Heart right ventricle (tissue), 16 donors: Measurements from ENCODE around the gene PELI2. TPM values are rescaled to one million over a fixed set of nuclear protein-coding genes. Genes with fewer than 3 reads are reported as not detected.

Experiments used
- ATAC-seq, 8 donors: fragments of 200-7000 bp; cut with Tn5 transposase; one replicate each; pipeline ENCODE4 v1.9.1; 2020; ENCODE audit warnings: mild to moderate bottlenecking in 8 of 8, moderate library complexity in 8 of 8, moderate number of reproducible peaks in 1 of 8
- DNase-seq, 2 donors: peaks; one replicate each; pipeline ENCODE4 v3.0.0-alpha.2; 2020
- H3K27ac ChIP-seq, 10 donors: fragments of 200-600 bp; sonication (generic) in 2 of 10; one replicate each; pipeline versions ENCODE4 v1.5.0 to v1.8.0; 2020 to 2022; ENCODE audit warnings: mild to moderate bottlenecking in 3 of 10
- H3K27me3 ChIP-seq, 7 donors: fragments of 200-600 bp; one replicate each; pipeline ENCODE4 v1.8.0; 2021 to 2022; ENCODE audit warnings: mild to moderate bottlenecking in 2 of 7
- H3K36me3 ChIP-seq, 9 donors: fragments of 200-600 bp; sonication (generic) in 1 of 9; one replicate each; pipeline versions ENCODE4 v1.5.0 to v1.8.0; 2020 to 2022; ENCODE audit warnings: mild to moderate bottlenecking in 2 of 9
- H3K4me1 ChIP-seq, 9 donors: fragments of 200-600 bp; sonication (generic) in 1 of 9; one replicate each; pipeline versions ENCODE4 v1.5.0 to v1.8.0; 2020 to 2022; ENCODE audit warnings: mild to moderate bottlenecking in 4 of 9
- H3K4me3 ChIP-seq, 10 donors: fragments of 200-600 bp; sonication (generic) in 2 of 10; one replicate each; pipeline versions ENCODE4 v1.5.0 to v1.8.0; 2020 to 2022; ENCODE audit warnings: mild to moderate bottlenecking in 7 of 10, moderate library complexity in 2 of 10
- H3K9me3 ChIP-seq, 11 donors: fragments of 200-600 bp in 10 of 11; sonication (generic) in 2 of 11; one replicate each; pipeline versions ENCODE4 v1.5.0 to v1.8.0; 2013 to 2022; ENCODE audit warnings: mild to moderate bottlenecking in 2 of 11, control low read depth in 1 of 11, moderate library complexity in 1 of 11
- WGBS, 2 donors: extraction: QIAGEN DNeasy Blood & Tissue Kit; methylation state at CpG; one replicate each; pipeline ENCODE4 v1.1.7; 2013; ENCODE audit warnings: inconsistent platforms in 1 of 2; 5-methylcytosine and 5-hydroxymethylcytosine counted together
- intact Hi-C, 10 donors: fragments of 100-400 bp; cut with DNase I; formaldehyde crosslinking; loops; one replicate each; pipeline versions ENCODE4 v1.11.1 to v1.14.2; 2022
- polyA plus RNA-seq, 2 donors: library from polyadenylated mRNA; stranded (reverse); fragments of 200-250 nt; gene quantifications; one replicate each; pipeline ENCODE4 v1.2.3, GENCODE V29; 2013
- total RNA-seq, 10 donors: library from RNA; stranded (reverse); fragmentation: NEBNext Ultra II Directional in 3 of 10; extraction: Animal tissue kit (Norgen Biotek cat#: 25700) in 3 of 10; gene quantifications; one replicate each; pipeline versions ENCODE4 v1.2.1 to v1.2.4, GENCODE V29; 2021 to 2023
- TF ChIP-seq, protein P1 (sequence below), 9 donors: fragments of 200-600 bp; sonication (generic) in 2 of 9; IDR thresholded peaks; one replicate each; pipeline versions ENCODE4 v1.5.0 to v1.8.0; 2021 to 2022; ENCODE audit warnings: antibody characterized with exemption in 9 of 9, mild to moderate bottlenecking in 5 of 9, moderate library complexity in 1 of 9
- donor health status: Arrhythmogenic right ventricular cardiomyopathy.
- donor health status: ischemic (EF 13 %, LVEDD 7.1; RV severe dilation, severe dysfunction).
- donor health status: healthy with polysubstance abuse.
- donor health status: DM: no; HTN: yes; CAD: no.
- donor health status: DM: no; HTN: no; CAD: no.
- donor health status: ischemic (EF 25% LVEDD 6.9; RV normal size, moderate dysfunction).
- donor health status: ischemic (EF 25% LVEDD 5.7; RV mildly dilated, moderate dysfunction).
- donor health status: healthy.
- donor health status: DM: yes; HTN: yes; CAD: no.
- donor health status: Ischemic cardiomyopathy.
- donor health status: ischemic (EF 35%, LVEDD 5.7; RV mildly dilated, moderate dysfunction).
- donor health status: nonischemic (EF 11% LVEDD 7.7; RV severe dilation, severe dysfunction).
- donor health status: DM: yes; HTN: yes; CAD: no.
- donor health status: PGD.
- donor health status: ischemic (EF 29% LVEDD 5.4; RV normal size, mild dysfunction).
- donor health status: nonischemic (EF 23%, LVEDD 6.1; RV moderate dilation, normal function).

The PELI2 gene
- total and polyA plus RNA-seq, 12 donors, result 0.87 to 4.9 (median 2.0) TPM

DNA sequence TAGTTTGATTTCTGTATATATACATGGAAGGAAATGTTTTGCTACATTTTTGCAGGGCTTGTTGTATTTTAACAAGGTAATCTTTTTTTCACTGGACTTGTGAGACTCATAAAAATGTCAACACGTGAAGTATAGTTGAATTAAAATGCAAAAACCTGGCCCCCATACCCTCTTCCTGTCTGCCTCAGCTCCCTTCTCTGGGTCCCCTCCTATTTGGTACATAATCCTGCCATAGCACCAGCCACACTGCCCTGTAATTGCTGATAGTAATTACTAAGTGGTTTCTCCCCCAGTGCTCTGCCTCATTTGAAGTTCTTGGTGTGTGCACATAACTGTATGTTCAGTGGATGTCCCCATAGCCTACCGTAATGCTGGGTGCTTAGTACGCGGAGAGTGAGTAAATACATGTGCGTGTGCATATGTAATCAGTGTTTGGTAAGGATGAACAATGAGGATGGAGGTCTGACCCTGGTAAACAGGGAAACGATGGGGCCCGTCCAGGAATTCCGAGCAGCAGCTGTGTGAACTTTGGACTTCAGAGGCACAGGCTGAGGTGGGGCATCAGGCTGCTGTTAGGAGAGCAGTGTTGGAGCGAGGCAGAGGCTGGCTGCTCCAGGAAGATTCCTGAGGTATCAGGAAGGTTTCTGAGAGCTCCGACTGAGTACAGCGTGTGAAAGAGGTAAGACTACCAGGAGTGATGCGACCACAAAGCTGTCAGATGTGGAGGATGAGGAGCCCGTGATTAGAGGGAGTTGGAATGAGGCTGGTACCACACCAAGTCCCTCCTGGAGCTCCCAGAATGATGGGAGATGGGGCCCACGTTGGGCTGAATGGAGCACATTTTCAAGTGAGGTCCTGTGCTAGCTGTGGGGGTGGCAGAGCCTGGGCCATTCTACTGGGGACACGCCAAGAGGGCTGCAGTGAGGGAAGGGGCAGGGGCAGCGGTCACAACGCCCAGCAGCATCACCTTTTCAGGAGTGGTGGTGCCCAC is 106.8 kb downstream of the PELI2 start:
- 86 to 93% methylated on average over 17 of the region's 17 CpGs for WGBS, 2 donors
- ATAC-seq, result no peak
- H3K9me3 ChIP-seq, result peaks cover 0 to 3% (median 0%) of the 10 kb centered on the region in 11 donors
- H3K4me1 ChIP-seq, result peaks cover 7 to 31% (median 21%) of the 10 kb centered on the region in 9 donors
- no peak overlapping the region for H3K27ac ChIP-seq
- H3K27me3 ChIP-seq, result no peaks in the 10 kb centered on the region
- intact Hi-C loops, result loop anchor here in 1 of 10 donors (5.0 kb wide), 1 partner anchor 108 kb away; the partner anchor contains the start of gene PELI2
- TF ChIP-seq, protein P1, sequence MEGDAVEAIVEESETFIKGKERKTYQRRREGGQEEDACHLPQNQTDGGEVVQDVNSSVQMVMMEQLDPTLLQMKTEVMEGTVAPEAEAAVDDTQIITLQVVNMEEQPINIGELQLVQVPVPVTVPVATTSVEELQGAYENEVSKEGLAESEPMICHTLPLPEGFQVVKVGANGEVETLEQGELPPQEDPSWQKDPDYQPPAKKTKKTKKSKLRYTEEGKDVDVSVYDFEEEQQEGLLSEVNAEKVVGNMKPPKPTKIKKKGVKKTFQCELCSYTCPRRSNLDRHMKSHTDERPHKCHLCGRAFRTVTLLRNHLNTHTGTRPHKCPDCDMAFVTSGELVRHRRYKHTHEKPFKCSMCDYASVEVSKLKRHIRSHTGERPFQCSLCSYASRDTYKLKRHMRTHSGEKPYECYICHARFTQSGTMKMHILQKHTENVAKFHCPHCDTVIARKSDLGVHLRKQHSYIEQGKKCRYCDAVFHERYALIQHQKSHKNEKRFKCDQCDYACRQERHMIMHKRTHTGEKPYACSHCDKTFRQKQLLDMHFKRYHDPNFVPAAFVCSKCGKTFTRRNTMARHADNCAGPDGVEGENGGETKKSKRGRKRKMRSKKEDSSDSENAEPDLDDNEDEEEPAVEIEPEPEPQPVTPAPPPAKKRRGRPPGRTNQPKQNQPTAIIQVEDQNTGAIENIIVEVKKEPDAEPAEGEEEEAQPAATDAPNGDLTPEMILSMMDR (IDR thresholded peaks at IDR 0.05), result no peak
- no peak overlapping the region for H3K4me3 ChIP-seq
- no peak for DNase-seq
- H3K36me3 ChIP-seq, result no peaks in the 10 kb centered on the region

DNA sequence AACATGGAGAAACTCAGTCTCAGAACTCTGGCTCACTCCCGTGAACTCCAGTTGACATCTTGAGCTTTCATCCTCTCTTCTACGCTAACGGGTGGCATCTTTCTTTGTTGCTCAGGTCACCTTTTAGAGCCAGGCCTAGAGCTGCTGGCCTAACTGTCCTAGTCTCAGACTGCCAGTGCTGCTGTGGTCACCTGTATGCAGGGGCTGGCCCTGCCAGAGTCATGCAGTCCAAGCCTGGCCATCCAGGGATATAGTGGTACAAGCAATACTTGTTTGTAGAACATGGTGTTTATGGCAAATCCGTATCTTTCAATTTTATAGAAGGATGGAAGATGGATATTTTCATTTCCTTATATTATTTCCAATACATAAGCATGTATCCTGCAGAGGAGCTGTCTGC is 117.2 kb downstream of the PELI2 start:
- H3K27me3 ChIP-seq, result no peaks in the 10 kb centered on the region
- no peak for DNase-seq
- peaks cover 0 to 7% (median 0%) of the 10 kb centered on the region in 9 donors for H3K4me1 ChIP-seq
- no peak for ATAC-seq
- TF ChIP-seq, protein P1 (IDR thresholded peaks at IDR 0.05), result no peak
- no peak overlapping the region for H3K4me3 ChIP-seq
- intact Hi-C loops, result no loop called here
- no peak overlapping the region for H3K27ac ChIP-seq
- peaks cover 0 to 12% (median 0%) of the 10 kb centered on the region in 11 donors for H3K9me3 ChIP-seq
- WGBS, 2 donors, result 69 to 95% methylated on average over 4 of the region's 4 CpGs
- H3K36me3 ChIP-seq, result no peaks in the 10 kb centered on the region

DNA sequence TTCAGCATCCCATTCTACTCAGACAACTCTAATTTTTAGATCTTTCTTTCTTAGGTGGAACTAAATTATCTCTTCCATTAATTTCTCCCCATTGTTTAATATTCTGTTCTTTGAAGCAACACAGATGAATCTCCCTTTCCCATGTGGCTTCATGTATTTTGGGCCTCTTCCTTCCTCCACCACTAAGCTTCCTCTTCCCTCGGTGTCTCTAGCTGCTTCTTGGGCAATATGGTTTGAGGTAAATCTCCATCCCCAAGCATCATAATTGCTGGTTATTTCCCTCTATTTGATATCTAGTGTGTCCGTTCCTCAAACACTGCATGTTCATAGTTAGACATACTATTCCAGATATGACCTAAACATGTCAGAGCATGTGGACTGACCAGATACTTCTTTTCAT is 119.2 kb downstream of the PELI2 start:
- Histone ChIP-seq H3K4me3 (no peak overlapping the region), H3K4me1 (peaks cover 0 to 13% (median 0%) of the 10 kb centered on the region in 9 donors), H3K27me3 (no peaks in the 10 kb centered on the region), H3K27ac (no peak overlapping the region), H3K36me3 (no peaks in the 10 kb centered on the region), H3K9me3 (peaks cover 0 to 9% (median 0%) of the 10 kb centered on the region in 11 donors)
- 28 to 75% methylated on average over 2 of the region's 2 CpGs for WGBS, 2 donors
- intact Hi-C loops, result no loop called here
- DNase-seq, result no peak
- TF ChIP-seq, protein P1 (IDR thresholded peaks at IDR 0.05), result no peak
- no peak for ATAC-seq

DNA sequence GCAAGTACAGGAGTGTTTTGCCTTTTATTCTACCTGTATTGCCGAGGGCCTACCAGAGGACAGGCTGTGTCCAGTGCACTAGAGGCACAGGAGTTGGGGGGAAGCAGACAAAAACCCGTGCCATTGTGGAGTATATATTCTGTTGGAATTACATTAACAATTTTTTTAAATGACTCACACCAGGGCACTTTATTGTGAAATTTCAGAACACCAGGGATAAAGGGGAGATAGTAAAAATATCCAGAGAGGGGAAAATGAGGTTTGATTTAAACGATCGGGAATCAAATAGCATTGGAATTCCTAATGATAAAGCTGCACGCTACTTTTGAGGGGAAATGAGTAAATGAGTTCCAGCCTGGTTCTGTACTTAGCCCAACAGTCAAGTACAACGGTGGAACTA is 123.2 kb downstream of the PELI2 start:
- 81 to 96% methylated on average over 6 of the region's 6 CpGs for WGBS, 2 donors
- H3K27me3 ChIP-seq, result no peaks in the 10 kb centered on the region
- peaks cover 0 to 12% (median 0%) of the 10 kb centered on the region in 9 donors for H3K4me1 ChIP-seq
- TF ChIP-seq, protein P1 (IDR thresholded peaks at IDR 0.05), result no peak
- intact Hi-C loops, result loop anchor here in 1 of 10 donors (10.0 kb wide), 1 partner anchor 183 kb away; no protein-coding TSS in a partner anchor
- no peak overlapping the region for H3K4me3 ChIP-seq
- H3K9me3 ChIP-seq, result no peaks in the 10 kb centered on the region
- no peaks in the 10 kb centered on the region for H3K36me3 ChIP-seq
- no peak overlapping the region for H3K27ac ChIP-seq
- ATAC-seq (no peak), DNase-seq (no peak)
